IMR-90 (cell line): ENCODE results near the gene MKS1. TPM values are rescaled to one million over a fixed set of nuclear protein-coding genes. Genes with fewer than 3 reads are reported as not detected.

Experiments used
- ATAC-seq: fragments of 200-7000 bp; cut with Tn5 transposase; 2 replicates; pipeline ENCODE4 v1.9.1; 2020; ENCODE audit warnings: low read depth, mild to moderate bottlenecking, moderate library complexity
- BruUV-seq: library from RNA; stranded (reverse); fragments of 400-500 nt; replicated peaks from 2 replicates; lab custom pipeline; 2021; lab: Mats Ljungman, UMichigan
- CTCF ChIA-PET: fragments of 300-600 bp; formaldehyde crosslinking; extraction: SDS; loops from one replicate; lab custom pipeline; 2021; ENCODE audit warnings: antibody characterized with exemption; lab: Yijun Ruan, JAX
- POLR2A ChIA-PET: fragments of 300-600 bp; sonication (Branson Sonifier 250); formaldehyde crosslinking; loops from one replicate; lab custom pipeline; 2022; ENCODE audit warnings: antibody characterized with exemption; ENCODE audit not compliant: unreplicated experiment; lab: Charles Lee
- DNase-seq: peaks from one replicate; pipeline ENCODE4 v3.0.0; 2013
- H2AFZ ChIP-seq: replicated peaks from 2 replicates; pipeline ENCODE3; 2013; ENCODE audit warnings: low read length, mild to moderate bottlenecking; ENCODE audit not compliant: poor library complexity
- H2AK5ac ChIP-seq: 2 replicates; pipeline ENCODE4 v1.6.1; 2013; ENCODE audit warnings: low read depth, low read length, inconsistent platforms
- H2AK9ac ChIP-seq: replicated peaks from 2 replicates; pipeline ENCODE3; 2013; ENCODE audit warnings: mild to moderate bottlenecking, low read depth, low read length, moderate library complexity; ENCODE audit not compliant: poor library complexity
- H2BK120ac ChIP-seq: 2 replicates; pipeline ENCODE4 v1.6.1; 2013; ENCODE audit warnings: low read depth, low read length, inconsistent platforms
- H2BK15ac ChIP-seq: 3 replicates; pipeline ENCODE4 v1.6.1; 2013; ENCODE audit warnings: low read depth, low read length, inconsistent platforms
- H2BK20ac ChIP-seq: 2 replicates; pipeline ENCODE4 v1.6.1; 2013; ENCODE audit warnings: low read depth, mild to moderate bottlenecking, inconsistent platforms, low read length, moderate library complexity
- H2BK5ac ChIP-seq: 2 replicates; pipeline ENCODE4 v1.6.1; 2013; ENCODE audit warnings: mild to moderate bottlenecking, low read depth, low read length, inconsistent platforms; ENCODE audit not compliant: poor library complexity, severe bottlenecking
- H3K14ac ChIP-seq: replicated peaks from 2 replicates; pipeline ENCODE4 v1.6.1; 2013; ENCODE audit warnings: low read depth, low read length, inconsistent platforms
- H3K18ac ChIP-seq: 2 replicates; pipeline ENCODE4 v1.6.1; 2013; ENCODE audit warnings: low read depth, low read length, control low read depth
- H3K23ac ChIP-seq: 2 replicates; pipeline ENCODE4 v1.6.1; 2013; ENCODE audit warnings: low read depth, low read length, inconsistent platforms
- H3K27ac ChIP-seq: 2 replicates; pipeline ENCODE4 v1.5.1; 2013; ENCODE audit warnings: mild to moderate bottlenecking, control low read depth, low read length; ENCODE audit not compliant: insufficient read depth
- H3K27me3 ChIP-seq: 2 replicates; pipeline ENCODE4 v1.6.1; 2013; ENCODE audit warnings: low read length; ENCODE audit not compliant: control insufficient read depth, insufficient read depth
- H3K36me3 ChIP-seq: 2 replicates; pipeline ENCODE4 v1.6.1; 2013; ENCODE audit warnings: low read length, mixed read lengths; ENCODE audit not compliant: control insufficient read depth, insufficient read depth
- H3K4ac ChIP-seq: 2 replicates; pipeline ENCODE4 v1.6.1; 2013; ENCODE audit warnings: low read depth, low read length, inconsistent platforms
- H3K4me1 ChIP-seq: 2 replicates; pipeline ENCODE4 v1.6.1; 2013; ENCODE audit warnings: low read length, mixed read lengths; ENCODE audit not compliant: control insufficient read depth, insufficient read depth
- H3K4me2 ChIP-seq: 2 replicates; pipeline ENCODE4 v1.6.1; 2013; ENCODE audit warnings: low read depth, mild to moderate bottlenecking, control low read depth, low read length, moderate library complexity
- H3K4me3 ChIP-seq: 2 replicates; pipeline ENCODE4 v1.5.1; 2013; ENCODE audit warnings: low read depth, mild to moderate bottlenecking, control low read depth, low read length, moderate library complexity; ENCODE audit not compliant: insufficient read depth
- H3K56ac ChIP-seq: 2 replicates; pipeline ENCODE4 v1.6.1; 2013; ENCODE audit warnings: low read length, inconsistent platforms; ENCODE audit not compliant: insufficient read depth; ENCODE audit errors: extremely low read depth
- H3K79me1 ChIP-seq, 2 experiments: 2 replicates each; pipeline ENCODE4 v1.6.1; 2013; ENCODE audit warnings: low read length in 2 of 2, inconsistent platforms in 1 of 2, low read depth in 1 of 2
- H3K9ac ChIP-seq: 2 replicates; pipeline ENCODE4 v1.6.1; 2013; ENCODE audit warnings: low read depth, low read length, control low read depth
- H3K9me1 ChIP-seq: 2 replicates; pipeline ENCODE4 v1.6.1; 2013; ENCODE audit warnings: low read length, inconsistent platforms; ENCODE audit not compliant: insufficient read depth
- H3K9me3 ChIP-seq: 2 replicates; pipeline ENCODE4 v1.6.1; 2013; ENCODE audit warnings: low read length; ENCODE audit not compliant: control insufficient read depth, insufficient read depth
- H4K20me1 ChIP-seq: 2 replicates; pipeline ENCODE4 v1.6.1; 2013; ENCODE audit warnings: low read length, inconsistent platforms; ENCODE audit not compliant: insufficient read depth
- H4K5ac ChIP-seq: 2 replicates; pipeline ENCODE4 v1.6.1; 2013; ENCODE audit warnings: mild to moderate bottlenecking, low read depth, low read length, control low read depth
- H4K8ac ChIP-seq, 2 experiments: 2 replicates each; pipeline ENCODE4 v1.6.1; 2013; ENCODE audit warnings: low read depth in 2 of 2, low read length in 2 of 2, control low read depth in 1 of 2, inconsistent platforms in 1 of 2
- H4K91ac ChIP-seq: 2 replicates; pipeline ENCODE4 v1.6.1; 2013; ENCODE audit warnings: low read depth, low read length, inconsistent platforms; ENCODE audit not compliant: insufficient read depth
- CEBPB ChIP-seq: IDR thresholded peaks from 2 replicates; pipeline ENCODE4 v1.6.1; 2012; ENCODE audit warnings: low read depth, low read length, improper control_type of control experiment
- NFE2L2 ChIP-seq: fragments of 150-350 bp; IDR thresholded peaks from 2 replicates; pipeline ENCODE4 v1.6.1; 2016; ENCODE audit warnings: low read depth, mild to moderate bottlenecking, low read length
- WGBS, 2 experiments: methylation state at CpG; one replicate each; pipeline versions ENCODE4 v1.1.5 to v1.1.7; 2013; ENCODE audit warnings: missing lambda C conversion rate in 2 of 2; ENCODE audit not compliant: insufficient read length in 1 of 2; ENCODE audit errors: extremely low coverage in 2 of 2; 5-methylcytosine and 5-hydroxymethylcytosine counted together
- dilution Hi-C: fragments of 300-500 bp; cut with HindIII; formaldehyde crosslinking; loops from one replicate; pipeline ENCODE4 v1.14.3; 2018; ENCODE audit warnings: low sequenced_read_pairs; ENCODE audit not compliant: unreplicated experiment
- in situ Hi-C: fragments of 300-500 bp; cut with MboI; formaldehyde crosslinking; loops from 3 replicates; pipeline ENCODE4 v1.14.3; 2019; ENCODE audit warnings: low sequenced_read_pairs, inconsistent platforms, mixed read lengths
- intact Hi-C: fragments of 100-400 bp; cut with micrococcal nuclease; formaldehyde crosslinking; loops from 2 replicates; pipeline ENCODE4 v1.10.0; 2022
- polyA plus RNA-seq, 3 experiments: library from polyadenylated mRNA; depleted of rRNA; stranded (reverse); fragments of >200 nt; gene quantifications; 2 replicates each; pipeline ENCODE4 v1.2.3, GENCODE V29; 2012; ENCODE audit warnings: low replicate concordance in 1 of 3
- total RNA-seq: library from RNA; depleted of rRNA; stranded (reverse); fragments of >200 nt; gene quantifications from 2 replicates; pipeline ENCODE4 v1.2.3, GENCODE V29; 2012

Gene MKS1
- total and polyA plus RNA-seq, 2 of the 4 experiments (the other 2 are of a cell fraction), result 11.5 to 13.2 TPM

GRCh38 chr17:58262149-58262548, 43.1 kb upstream of the MKS1 start:
- Histone ChIP-seq H3K9me3 (no peaks in the 10 kb centered on the region), H3K27ac (no peak overlapping the region), H2AK9ac (no peak overlapping the region), H2BK120ac (no peak overlapping the region), H3K4ac (no peak overlapping the region), H4K20me1 (no peaks in the 10 kb centered on the region), H3K4me1 (no peaks in the 10 kb centered on the region), H3K9ac (no peak overlapping the region), H2AK5ac (no peak overlapping the region), H3K27me3 (peaks cover 4% of the 10 kb centered on the region), H3K23ac (no peak overlapping the region), H3K4me2 (no peak overlapping the region), H2BK15ac (no peak overlapping the region), H4K5ac (no peak overlapping the region), H3K18ac (no peak overlapping the region), H3K56ac (no peak overlapping the region), H2AFZ (no peak overlapping the region), H4K8ac (no peak overlapping the region), H2BK20ac (no peak overlapping the region), H3K14ac (no peak overlapping the region), H3K4me3 (no peak overlapping the region), H2BK5ac (no peak overlapping the region), H4K91ac (no peak overlapping the region), H3K9me1 (no peaks in the 10 kb centered on the region), H3K79me1 (no peaks in the 10 kb centered on the region), H3K36me3 (no peaks in the 10 kb centered on the region)
- TF ChIP-seq NFE2L2 (no peak), CEBPB (no peak)
- POLR2A ChIA-PET, result no interaction called here
- intact Hi-C loops, result no loop called here
- 77% methylated on average over 3 of the region's 11 CpGs; no CpG with 5 or more reads in 1 of the 2 experiments for WGBS, 2 experiments
- BruUV-seq, result no TSS peak
- ATAC-seq (no peak), DNase-seq (no peak)
- CTCF ChIA-PET, result no interaction called here
- dilution Hi-C loops, result no loop called here
- in situ Hi-C loops, result no loop called here
